H9 (cell line): ENCODE measurements around the gene ISOC1. TPM values are rescaled to one million over a fixed set of nuclear protein-coding genes. Genes with fewer than 3 reads are reported as not detected.

Experiments
- DNase-seq: peaks from one replicate; pipeline ENCODE4 v3.0.0-alpha.2; 2017
- H2AFZ ChIP-seq: one replicate; pipeline ENCODE4 v1.6.1; 2013; ENCODE audit warnings: mild to moderate bottlenecking, low read length, control low read depth, moderate library complexity
- H2AK5ac ChIP-seq: 2 replicates; pipeline ENCODE4 v1.6.1; 2013; ENCODE audit warnings: low read length, control low read depth, mixed read lengths; ENCODE audit not compliant: insufficient read length
- H2BK120ac ChIP-seq: one replicate; pipeline ENCODE4 v1.6.1; 2013; ENCODE audit warnings: low read depth, mild to moderate bottlenecking, low read length, control low read depth, inconsistent platforms; ENCODE audit not compliant: poor library complexity, severe bottlenecking
- H2BK12ac ChIP-seq: 2 replicates; pipeline ENCODE4 v1.6.1; 2013; ENCODE audit warnings: low read length, control low read depth, mixed read lengths, low read depth; ENCODE audit not compliant: insufficient read length
- H2BK15ac ChIP-seq: 2 replicates; pipeline ENCODE4 v1.6.1; 2013; ENCODE audit warnings: low read depth, low read length, control low read depth
- H2BK20ac ChIP-seq: one replicate; pipeline ENCODE4 v1.6.1; 2013; ENCODE audit warnings: low read depth, mild to moderate bottlenecking, low read length, control low read depth, inconsistent platforms; ENCODE audit not compliant: poor library complexity, severe bottlenecking
- H2BK5ac ChIP-seq: 2 replicates; pipeline ENCODE4 v1.6.1; 2013; ENCODE audit warnings: low read length, control low read depth, mixed read lengths; ENCODE audit not compliant: insufficient read length
- H3K14ac ChIP-seq: 2 replicates; pipeline ENCODE4 v1.6.1; 2013; ENCODE audit warnings: low read length, control low read depth; ENCODE audit not compliant: insufficient read depth
- H3K18ac ChIP-seq: 2 replicates; pipeline ENCODE4 v1.6.1; 2013; ENCODE audit warnings: low read depth, mild to moderate bottlenecking, mixed read lengths, low read length, control low read depth; ENCODE audit not compliant: insufficient read length
- H3K23ac ChIP-seq: 2 replicates; pipeline ENCODE4 v1.6.1; 2013; ENCODE audit warnings: low read length, control low read depth, mixed read lengths, low read depth; ENCODE audit not compliant: insufficient read length
- H3K23me2 ChIP-seq: 2 replicates; pipeline ENCODE4 v1.6.1; 2013; ENCODE audit warnings: low read depth, mild to moderate bottlenecking, mixed read lengths, low read length, control low read depth; ENCODE audit not compliant: insufficient read length, poor library complexity, severe bottlenecking
- H3K27ac ChIP-seq: 2 replicates; pipeline ENCODE4 v1.5.1; 2013; ENCODE audit warnings: low read length, control low read depth, mixed read lengths, low read depth; ENCODE audit not compliant: insufficient read length
- H3K27me3 ChIP-seq: 2 replicates; pipeline ENCODE4 v1.6.1; 2013; ENCODE audit warnings: low read length, control low read depth, inconsistent platforms; ENCODE audit not compliant: insufficient read depth
- H3K4ac ChIP-seq: 2 replicates; pipeline ENCODE4 v1.6.1; 2013; ENCODE audit warnings: low read depth, mild to moderate bottlenecking, control low read depth, inconsistent platforms, low read length, moderate library complexity
- H3K4me1 ChIP-seq: 2 replicates; pipeline ENCODE4 v1.6.1; 2013; ENCODE audit warnings: low read length, control low read depth, inconsistent platforms; ENCODE audit not compliant: insufficient read depth
- H3K4me2 ChIP-seq: 2 replicates; pipeline ENCODE4 v1.6.1; 2013; ENCODE audit warnings: low read length, control low read depth, mixed read lengths; ENCODE audit not compliant: insufficient read length, insufficient read depth
- H3K56ac ChIP-seq: 2 replicates; pipeline ENCODE4 v1.6.1; 2013; ENCODE audit warnings: low read depth, mild to moderate bottlenecking, mixed read lengths, low read length, control low read depth; ENCODE audit not compliant: insufficient read length
- H3K79me1 ChIP-seq: 2 replicates; pipeline ENCODE4 v1.6.1; 2013; ENCODE audit warnings: low read depth, mild to moderate bottlenecking, moderate library complexity, low read length, control low read depth, inconsistent platforms; ENCODE audit not compliant: insufficient read depth, poor library complexity, severe bottlenecking
- H3K79me2 ChIP-seq: 2 replicates; pipeline ENCODE4 v1.6.1; 2013; ENCODE audit warnings: low read length, control low read depth, inconsistent platforms; ENCODE audit not compliant: insufficient read depth
- H3K9ac ChIP-seq: 2 replicates; pipeline ENCODE4 v1.6.1; 2013; ENCODE audit warnings: low read length, control low read depth, mixed read lengths; ENCODE audit not compliant: insufficient read length; ENCODE audit errors: extremely low read depth
- H3K9me3 ChIP-seq: one replicate; pipeline ENCODE4 v1.6.1; 2013; ENCODE audit warnings: low read depth, low read length, inconsistent platforms; ENCODE audit not compliant: control insufficient read depth
- H3T11ph ChIP-seq: one replicate; pipeline ENCODE4 v1.6.1; 2013; ENCODE audit warnings: mild to moderate bottlenecking, low read length, control low read depth, inconsistent platforms
- H4K20me1 ChIP-seq: one replicate; pipeline ENCODE4 v1.6.1; 2013; ENCODE audit not compliant: control insufficient read depth, insufficient read length, insufficient read depth
- H4K5ac ChIP-seq: 2 replicates; pipeline ENCODE4 v1.6.1; 2013; ENCODE audit warnings: low read depth, mild to moderate bottlenecking, mixed read lengths, low read length, control low read depth; ENCODE audit not compliant: insufficient read length
- H4K8ac ChIP-seq: replicated peaks from 2 replicates; pipeline ENCODE4 v1.6.1; 2013; ENCODE audit warnings: low read length, control low read depth, mixed read lengths, low read depth; ENCODE audit not compliant: insufficient read length
- H4K91ac ChIP-seq: 2 replicates; pipeline ENCODE4 v1.6.1; 2013; ENCODE audit warnings: low read depth, mild to moderate bottlenecking, moderate library complexity, mixed read lengths, low read length, control low read depth; ENCODE audit not compliant: insufficient read length
- H3K27ac Mint-ChIP-seq, 3 experiments: 2 replicates in 2 of 3; 3 replicates in 1 of 3; pipeline ENCODE4 v1.8.0; 2020 to 2021; ENCODE audit warnings: mixed read lengths in 3 of 3, mild to moderate bottlenecking in 1 of 3, moderate library complexity in 1 of 3
- H3K27me3 Mint-ChIP-seq: 2 replicates; pipeline ENCODE4 v1.8.0; 2021; ENCODE audit warnings: low read depth, mild to moderate bottlenecking, moderate library complexity, mixed read lengths
- H3K36me3 Mint-ChIP-seq, 3 experiments: 2 replicates in 2 of 3; 3 replicates in 1 of 3; pipeline ENCODE4 v1.8.0; 2020 to 2021; ENCODE audit warnings: low read depth in 3 of 3, mixed read lengths in 3 of 3; ENCODE audit not compliant: insufficient read depth in 1 of 3
- H3K4me1 Mint-ChIP-seq, 2 experiments: 2 replicates each; pipeline ENCODE4 v1.8.0; 2020; ENCODE audit warnings: mixed read lengths in 2 of 2
- H3K4me3 Mint-ChIP-seq, 2 experiments: 2 replicates in 1 of 2; 3 replicates in 1 of 2; pipeline ENCODE4 v1.8.0; 2020 to 2021; ENCODE audit warnings: mild to moderate bottlenecking in 2 of 2, mixed read lengths in 2 of 2, moderate library complexity in 1 of 2
- H3K9me3 Mint-ChIP-seq, 2 experiments: 2 replicates in 1 of 2; 3 replicates in 1 of 2; pipeline ENCODE4 v1.8.0; 2020; ENCODE audit warnings: mild to moderate bottlenecking in 2 of 2, mixed read lengths in 2 of 2, moderate library complexity in 1 of 2
- CTCF ChIP-seq: fragments of 200-600 bp; sonication (generic); conservative IDR thresholded peaks from 3 replicates; pipeline ENCODE4 v1.8.0; 2021; ENCODE audit warnings: antibody characterized with exemption, mild to moderate bottlenecking
- total RNA-seq: library from RNA; stranded (reverse); gene quantifications from 2 replicates; pipeline ENCODE4 v1.2.1, GENCODE V29; 2021

Gene ISOC1
- total RNA-seq, 1 experiment from 2014 or later = 23.0 TPM

- no peak overlapping the region for H3K18ac ChIP-seq
- no peak overlapping the region for H3K14ac ChIP-seq
- H3K9me3 Mint-ChIP-seq = no peaks in the 10 kb centered on the region
- H4K91ac ChIP-seq = no peak overlapping the region
- no peak overlapping the region for H3K4me2 ChIP-seq
- H2AK5ac ChIP-seq = no peak overlapping the region
- no peaks in the 10 kb centered on the region for H3K79me1 ChIP-seq
- H3K4me1 ChIP-seq = peaks cover 3% of the 10 kb centered on the region; the same call in 1 of the 2 replicates
- H3K9me3 ChIP-seq = no peaks in the 10 kb centered on the region
- H2BK15ac ChIP-seq = no peak overlapping the region
- H3K9ac ChIP-seq = no peak overlapping the region
- no peak overlapping the region for H2BK5ac ChIP-seq
- no peaks in the 10 kb centered on the region for H3K27me3 ChIP-seq
- no peaks in the 10 kb centered on the region for H3K27me3 Mint-ChIP-seq
- H4K8ac ChIP-seq = no peak overlapping the region
- H3K56ac ChIP-seq = no peak overlapping the region
- no peaks in the 10 kb centered on the region for H4K20me1 ChIP-seq
- H3K23ac ChIP-seq = no peak overlapping the region
- H3K36me3 Mint-ChIP-seq = 0 out of 7 replicates have a peak, but pooled peaks cover 0 to 2% (median 0%) of the 10 kb centered on the region in 3 experiments
- H3T11ph ChIP-seq = no peak overlapping the region
- H2AFZ ChIP-seq = no peak overlapping the region
- H3K79me2 ChIP-seq = no peaks in the 10 kb centered on the region
- TF ChIP-seq CTCF = no peak
- no peak overlapping the region for H2BK120ac ChIP-seq
- H2BK20ac ChIP-seq = no peak overlapping the region
- peaks cover 7 to 25% of the 10 kb centered on the region in 2 experiments for H3K4me1 Mint-ChIP-seq
- H3K27ac ChIP-seq = no peak overlapping the region
- no peak overlapping the region for H3K4ac ChIP-seq
- H3K27ac Mint-ChIP-seq = no peak overlapping the region
- no peak for DNase-seq
- H3K4me3 Mint-ChIP-seq = no peak overlapping the region
- no peaks in the 10 kb centered on the region for H3K23me2 ChIP-seq
- H2BK12ac ChIP-seq = no peak overlapping the region
- H4K5ac ChIP-seq = no peak overlapping the region
Measured at GRCh38 chr5:129118405-129118804, 23.9 kb downstream of the ISOC1 start.
